CD14-positive monocyte (primary cell): Measurements from ENCODE around the gene CACNA1S. TPM values are rescaled to one million over a fixed set of nuclear protein-coding genes. Genes with fewer than 3 reads are reported as not detected.

Experiments
- DNase-seq, 3 donors: peaks; one replicate each; pipeline ENCODE4 v3.0.0-alpha.2; 2011 to 2022
- H2AFZ ChIP-seq: 2 replicates; pipeline ENCODE4 v1.6.0; 2012; ENCODE audit warnings: mild to moderate bottlenecking, low read depth, low read length, inconsistent platforms; ENCODE audit not compliant: insufficient read depth, poor library complexity, severe bottlenecking
- H3K27ac ChIP-seq, 2 donors: 1 replicate in 1 of 2; 2 replicates in 1 of 2; pipeline ENCODE4 v1.5.1; 2012 to 2013; ENCODE audit warnings: low read length in 2 of 2, control low read depth in 1 of 2, inconsistent platforms in 1 of 2, low read depth in 1 of 2, mild to moderate bottlenecking in 1 of 2
- H3K27me3 ChIP-seq, 2 donors: one replicate each; pipeline versions ENCODE4 v1.6.0 to v1.6.1; 2011 to 2013; ENCODE audit warnings: low read length in 2 of 2; ENCODE audit not compliant: control insufficient read depth in 2 of 2, insufficient read depth in 2 of 2
- H3K36me3 ChIP-seq, 2 donors: replicated peaks in 1 of 2; 1 replicate in 1 of 2; 2 replicates in 1 of 2; pipeline versions ENCODE4 v1.5.1 to v1.6.1; 2012 to 2013; ENCODE audit warnings: low read length in 2 of 2, control low read depth in 1 of 2, inconsistent platforms in 1 of 2, mild to moderate bottlenecking in 1 of 2; ENCODE audit not compliant: insufficient read depth in 2 of 2, control insufficient read depth in 1 of 2
- H3K4me1 ChIP-seq, 2 donors: 1 replicate in 1 of 2; 2 replicates in 1 of 2; pipeline versions ENCODE4 v1.5.1 to v1.6.1; 2012 to 2013; ENCODE audit warnings: low read length in 2 of 2, control low read depth in 1 of 2, inconsistent platforms in 1 of 2, mild to moderate bottlenecking in 1 of 2, moderate library complexity in 1 of 2; ENCODE audit not compliant: insufficient read depth in 2 of 2, control insufficient read depth in 1 of 2
- H3K4me2 ChIP-seq: replicated peaks from 2 replicates; pipeline ENCODE3; 2012; ENCODE audit warnings: low read length, moderate library complexity, mild to moderate bottlenecking; ENCODE audit not compliant: poor library complexity, severe bottlenecking; ENCODE audit errors: extremely low read depth
- H3K4me3 ChIP-seq, 3 experiments: fragments of 200-600 bp in 1 of 3; sonication (generic) in 1 of 3; replicated peaks in 1 of 3; 1 replicate in 2 of 3; 2 replicates in 1 of 3; pipeline ENCODE4 v1.5.1; 2011 to 2013; ENCODE audit warnings: low read length in 3 of 3, mild to moderate bottlenecking in 3 of 3, control low read depth in 2 of 3, low read depth in 2 of 3, inconsistent platforms in 1 of 3, moderate library complexity in 1 of 3
- H3K79me2 ChIP-seq: 2 replicates; pipeline ENCODE4 v1.6.0; 2012; ENCODE audit warnings: mild to moderate bottlenecking, control low read depth, inconsistent platforms, low read length, moderate library complexity; ENCODE audit not compliant: insufficient read depth
- H3K9ac ChIP-seq: 2 replicates; pipeline ENCODE4 v1.6.0; 2017; ENCODE audit warnings: low read length, mild to moderate bottlenecking; ENCODE audit not compliant: insufficient read depth, poor library complexity, severe bottlenecking
- H3K9me3 ChIP-seq, 2 donors: replicated peaks in 1 of 2; 1 replicate in 1 of 2; 2 replicates in 1 of 2; pipeline versions ENCODE4 v1.5.1 to v1.6.1; 2012 to 2013; ENCODE audit warnings: low read length in 2 of 2, control low read depth in 1 of 2; ENCODE audit not compliant: control insufficient read depth in 1 of 2, insufficient read depth in 1 of 2
- H4K20me1 ChIP-seq: 2 replicates; pipeline ENCODE4 v1.6.0; 2012; ENCODE audit warnings: mild to moderate bottlenecking, low read length, control low read depth, moderate library complexity; ENCODE audit not compliant: insufficient read depth
- H3K27ac Mint-ChIP-seq, 7 donors: one replicate each; pipeline ENCODE4 v1.8.0; 2020; ENCODE audit warnings: mild to moderate bottlenecking in 7 of 7, mixed read lengths in 7 of 7, moderate library complexity in 6 of 7, inconsistent platforms in 2 of 7
- H3K27me3 Mint-ChIP-seq, 3 donors: one replicate each; pipeline ENCODE4 v1.8.0; 2021 to 2022; ENCODE audit warnings: low read depth in 3 of 3, mild to moderate bottlenecking in 3 of 3, mixed read lengths in 3 of 3, moderate library complexity in 3 of 3, inconsistent platforms in 1 of 3
- H3K36me3 Mint-ChIP-seq, 2 donors: one replicate each; pipeline ENCODE4 v1.8.0; 2020; ENCODE audit warnings: mixed read lengths in 2 of 2, inconsistent platforms in 1 of 2, mild to moderate bottlenecking in 1 of 2
- H3K4me1 Mint-ChIP-seq: one replicate; pipeline ENCODE4 v1.8.0; 2020; ENCODE audit warnings: mild to moderate bottlenecking, mixed read lengths
- H3K4me3 Mint-ChIP-seq, 2 donors: one replicate each; pipeline ENCODE4 v1.8.0; 2020; ENCODE audit warnings: mild to moderate bottlenecking in 2 of 2, mixed read lengths in 2 of 2, moderate library complexity in 1 of 2
- H3K9me3 Mint-ChIP-seq, 7 donors: one replicate each; pipeline ENCODE4 v1.8.0; 2020 to 2022; ENCODE audit warnings: mixed read lengths in 7 of 7, mild to moderate bottlenecking in 6 of 7, moderate library complexity in 6 of 7, inconsistent platforms in 2 of 7
- CTCF ChIP-seq: fragments of 200-600 bp; IDR thresholded peaks from one replicate; pipeline ENCODE4 v1.8.0; 2022; ENCODE audit warnings: antibody characterized with exemption, mild to moderate bottlenecking
- WGBS: methylation state at CpG from one replicate; pipeline ENCODE4 v1.1.5; 2013; ENCODE audit warnings: missing lambda C conversion rate; ENCODE audit not compliant: insufficient coverage; 5-methylcytosine and 5-hydroxymethylcytosine counted together
- intact Hi-C, 2 donors: fragments of 100-400 bp; cut with micrococcal nuclease; formaldehyde crosslinking; loops; one replicate each; pipeline versions ENCODE4 v1.15.0 to v1.15.1; 2023
- polyA plus RNA-seq, 3 donors: library from polyadenylated mRNA; depleted of rRNA in 1 of 3; unstranded in 2 of 3; stranded (reverse) in 1 of 3; fragments of 300-500 nt in 2 of 3; fragments of >200 nt in 1 of 3; fragmentation: Illumina TruSeq in 2 of 3; gene quantifications; 1 replicate in 2 of 3; 2 replicates in 1 of 3; pipeline ENCODE4 v1.2.3, GENCODE V29; 2012 to 2021

The CACNA1S gene
- polyA plus RNA-seq, 3 donors, result not detected

GRCh38 chr1:201123866-201124265 is 11.6 kb upstream of the CACNA1S start:
- no peak for DNase-seq
- Histone ChIP-seq H4K20me1 (no peaks in the 10 kb centered on the region), H3K79me2 (no peaks in the 10 kb centered on the region), H3K4me2 (no peak overlapping the region), H3K27ac (no peak overlapping the region), H3K9ac (no peak overlapping the region), H3K4me3 (no peak overlapping the region), H3K27me3 (peaks cover 3 to 4% of the 10 kb centered on the region in 2 donors), H3K36me3 (no peaks in the 10 kb centered on the region), H3K9me3 (no peaks in the 10 kb centered on the region), H2AFZ (no peak overlapping the region), H3K4me1 (no peaks in the 10 kb centered on the region)
- 75% methylated on average over 1 of the region's 1 CpG for WGBS
- peaks cover 2% of the 10 kb centered on the region for H3K4me1 Mint-ChIP-seq
- no peak for TF ChIP-seq CTCF
- no peaks in the 10 kb centered on the region for H3K36me3 Mint-ChIP-seq
- H3K27ac Mint-ChIP-seq, result no peak overlapping the region
- H3K27me3 Mint-ChIP-seq, result peaks cover 8 to 13% (median 9%) of the 10 kb centered on the region in 3 donors
- H3K9me3 Mint-ChIP-seq, result no peaks in the 10 kb centered on the region
- intact Hi-C loops, result no loop called here
- no peak overlapping the region for H3K4me3 Mint-ChIP-seq

- Histone ChIP-seq H3K27me3 (peaks cover 3 to 6% of the 10 kb centered on the region in 2 donors), H3K9ac (no peak overlapping the region), H3K4me2 (no peak overlapping the region), H3K79me2 (no peaks in the 10 kb centered on the region), H3K4me1 (no peaks in the 10 kb centered on the region), H3K36me3 (no peaks in the 10 kb centered on the region), H3K4me3 (no peak overlapping the region), H2AFZ (no peak overlapping the region), H3K9me3 (no peaks in the 10 kb centered on the region), H3K27ac (no peak overlapping the region), H4K20me1 (no peaks in the 10 kb centered on the region)
- Mint-ChIP-seq H3K36me3 (no peaks in the 10 kb centered on the region), H3K4me3 (no peak overlapping the region), H3K4me1 (peaks cover 2% of the 10 kb centered on the region), H3K9me3 (peaks cover 0 to 3% (median 0%) of the 10 kb centered on the region in 7 donors), H3K27me3 (peaks cover 16 to 18% (median 17%) of the 10 kb centered on the region in 3 donors), H3K27ac (no peak overlapping the region)
- 97% methylated on average over 3 of the region's 10 CpGs for WGBS
- no peak for DNase-seq
- intact Hi-C loops, result no loop called here
- TF ChIP-seq CTCF, result no peak
Measured at GRCh38 chr1:201122321-201122957, 10.2 kb upstream of the CACNA1S start.
